CD14-positive monocyte (primary cell): ENCODE measurements around the gene CELSR1. TPM values are rescaled to one million over a fixed set of nuclear protein-coding genes. Genes with fewer than 3 reads are reported as not detected.
A peak's percentile ranks its signal among the peaks of the same experiment; 100 is the strongest.

ENCODE experiments used
- DNase-seq, 3 donors: peaks; one replicate each; pipeline ENCODE4 v3.0.0-alpha.2; 2011 to 2022
- H2AFZ ChIP-seq: 2 replicates; pipeline ENCODE4 v1.6.0; 2012; ENCODE audit warnings: mild to moderate bottlenecking, low read depth, low read length, inconsistent platforms; ENCODE audit not compliant: insufficient read depth, poor library complexity, severe bottlenecking
- H3K27ac ChIP-seq, 2 donors: 1 replicate in 1 of 2; 2 replicates in 1 of 2; pipeline ENCODE4 v1.5.1; 2012 to 2013; ENCODE audit warnings: low read length in 2 of 2, control low read depth in 1 of 2, inconsistent platforms in 1 of 2, low read depth in 1 of 2, mild to moderate bottlenecking in 1 of 2
- H3K27me3 ChIP-seq, 2 donors: one replicate each; pipeline versions ENCODE4 v1.6.0 to v1.6.1; 2011 to 2013; ENCODE audit warnings: low read length in 2 of 2; ENCODE audit not compliant: control insufficient read depth in 2 of 2, insufficient read depth in 2 of 2
- H3K36me3 ChIP-seq, 2 donors: replicated peaks in 1 of 2; 1 replicate in 1 of 2; 2 replicates in 1 of 2; pipeline versions ENCODE4 v1.5.1 to v1.6.1; 2012 to 2013; ENCODE audit warnings: low read length in 2 of 2, control low read depth in 1 of 2, inconsistent platforms in 1 of 2, mild to moderate bottlenecking in 1 of 2; ENCODE audit not compliant: insufficient read depth in 2 of 2, control insufficient read depth in 1 of 2
- H3K4me1 ChIP-seq, 2 donors: 1 replicate in 1 of 2; 2 replicates in 1 of 2; pipeline versions ENCODE4 v1.5.1 to v1.6.1; 2012 to 2013; ENCODE audit warnings: low read length in 2 of 2, control low read depth in 1 of 2, inconsistent platforms in 1 of 2, mild to moderate bottlenecking in 1 of 2, moderate library complexity in 1 of 2; ENCODE audit not compliant: insufficient read depth in 2 of 2, control insufficient read depth in 1 of 2
- H3K4me2 ChIP-seq: replicated peaks from 2 replicates; pipeline ENCODE3; 2012; ENCODE audit warnings: low read length, moderate library complexity, mild to moderate bottlenecking; ENCODE audit not compliant: poor library complexity, severe bottlenecking; ENCODE audit errors: extremely low read depth
- H3K4me3 ChIP-seq, 3 experiments: fragments of 200-600 bp in 1 of 3; sonication (generic) in 1 of 3; replicated peaks in 1 of 3; 1 replicate in 2 of 3; 2 replicates in 1 of 3; pipeline ENCODE4 v1.5.1; 2011 to 2013; ENCODE audit warnings: low read length in 3 of 3, mild to moderate bottlenecking in 3 of 3, control low read depth in 2 of 3, low read depth in 2 of 3, inconsistent platforms in 1 of 3, moderate library complexity in 1 of 3
- H3K79me2 ChIP-seq: 2 replicates; pipeline ENCODE4 v1.6.0; 2012; ENCODE audit warnings: mild to moderate bottlenecking, control low read depth, inconsistent platforms, low read length, moderate library complexity; ENCODE audit not compliant: insufficient read depth
- H3K9ac ChIP-seq: 2 replicates; pipeline ENCODE4 v1.6.0; 2017; ENCODE audit warnings: low read length, mild to moderate bottlenecking; ENCODE audit not compliant: insufficient read depth, poor library complexity, severe bottlenecking
- H3K9me3 ChIP-seq, 2 donors: replicated peaks in 1 of 2; 1 replicate in 1 of 2; 2 replicates in 1 of 2; pipeline versions ENCODE4 v1.5.1 to v1.6.1; 2012 to 2013; ENCODE audit warnings: low read length in 2 of 2, control low read depth in 1 of 2; ENCODE audit not compliant: control insufficient read depth in 1 of 2, insufficient read depth in 1 of 2
- H4K20me1 ChIP-seq: 2 replicates; pipeline ENCODE4 v1.6.0; 2012; ENCODE audit warnings: mild to moderate bottlenecking, low read length, control low read depth, moderate library complexity; ENCODE audit not compliant: insufficient read depth
- H3K27ac Mint-ChIP-seq, 7 donors: one replicate each; pipeline ENCODE4 v1.8.0; 2020; ENCODE audit warnings: mild to moderate bottlenecking in 7 of 7, mixed read lengths in 7 of 7, moderate library complexity in 6 of 7, inconsistent platforms in 2 of 7
- H3K27me3 Mint-ChIP-seq, 3 donors: one replicate each; pipeline ENCODE4 v1.8.0; 2021 to 2022; ENCODE audit warnings: low read depth in 3 of 3, mild to moderate bottlenecking in 3 of 3, mixed read lengths in 3 of 3, moderate library complexity in 3 of 3, inconsistent platforms in 1 of 3
- H3K36me3 Mint-ChIP-seq, 2 donors: one replicate each; pipeline ENCODE4 v1.8.0; 2020; ENCODE audit warnings: mixed read lengths in 2 of 2, inconsistent platforms in 1 of 2, mild to moderate bottlenecking in 1 of 2
- H3K4me1 Mint-ChIP-seq: one replicate; pipeline ENCODE4 v1.8.0; 2020; ENCODE audit warnings: mild to moderate bottlenecking, mixed read lengths
- H3K4me3 Mint-ChIP-seq, 2 donors: one replicate each; pipeline ENCODE4 v1.8.0; 2020; ENCODE audit warnings: mild to moderate bottlenecking in 2 of 2, mixed read lengths in 2 of 2, moderate library complexity in 1 of 2
- H3K9me3 Mint-ChIP-seq, 7 donors: one replicate each; pipeline ENCODE4 v1.8.0; 2020 to 2022; ENCODE audit warnings: mixed read lengths in 7 of 7, mild to moderate bottlenecking in 6 of 7, moderate library complexity in 6 of 7, inconsistent platforms in 2 of 7
- WGBS: methylation state at CpG from one replicate; pipeline ENCODE4 v1.1.5; 2013; ENCODE audit warnings: missing lambda C conversion rate; ENCODE audit not compliant: insufficient coverage; 5-methylcytosine and 5-hydroxymethylcytosine counted together
- intact Hi-C, 2 donors: fragments of 100-400 bp; cut with micrococcal nuclease; formaldehyde crosslinking; loops; one replicate each; pipeline versions ENCODE4 v1.15.0 to v1.15.1; 2023
- polyA plus RNA-seq, 3 donors: library from polyadenylated mRNA; depleted of rRNA in 1 of 3; unstranded in 2 of 3; stranded (reverse) in 1 of 3; fragments of 300-500 nt in 2 of 3; fragments of >200 nt in 1 of 3; fragmentation: Illumina TruSeq in 2 of 3; gene quantifications; 1 replicate in 2 of 3; 2 replicates in 1 of 3; pipeline ENCODE4 v1.2.3, GENCODE V29; 2012 to 2021
- TF ChIP-seq, protein P1 (sequence below): fragments of 200-600 bp; IDR thresholded peaks from one replicate; pipeline ENCODE4 v1.8.0; 2022; ENCODE audit warnings: antibody characterized with exemption, mild to moderate bottlenecking

Gene CELSR1
- polyA plus RNA-seq, 3 donors: 0.16 TPM; not detected in 2

DNA sequence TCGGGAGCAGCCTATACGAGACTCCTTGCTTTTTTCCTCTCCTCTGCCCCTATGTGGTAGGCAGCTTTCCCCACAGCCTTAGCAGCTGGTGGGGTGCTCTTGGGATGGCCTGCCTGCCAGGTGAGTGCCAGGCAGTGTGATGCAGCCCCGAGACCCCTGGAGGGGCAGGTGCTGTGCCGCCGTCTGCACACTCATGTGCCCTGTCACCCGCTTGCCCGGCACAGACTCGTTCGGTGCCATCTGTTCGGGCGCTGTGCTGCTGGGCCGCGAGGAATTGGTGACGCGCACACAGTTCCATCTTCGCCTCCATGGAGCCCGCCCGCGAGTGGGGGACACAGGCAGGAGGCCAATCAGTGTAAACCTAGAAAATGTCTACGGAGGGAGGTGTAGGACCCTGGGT lies 186.8 kb downstream of the CELSR1 start:
- no peak overlapping the region for H3K9ac ChIP-seq
- no peak overlapping the region for H3K4me2 ChIP-seq
- H3K79me2 ChIP-seq: no peaks in the 10 kb centered on the region
- WGBS: 96% methylated on average over 20 of the region's 20 CpGs
- no peaks in the 10 kb centered on the region for H3K9me3 ChIP-seq
- H3K4me1 ChIP-seq: no peaks in the 10 kb centered on the region
- DNase-seq: no peak
- H3K4me3 ChIP-seq: no peak overlapping the region
- Mint-ChIP-seq H3K27ac (no peak overlapping the region), H3K4me3 (no peak overlapping the region), H3K9me3 (no peaks in the 10 kb centered on the region), H3K4me1 (no peaks in the 10 kb centered on the region), H3K36me3 (peaks cover 90 to 100% of the 10 kb centered on the region in 2 donors), H3K27me3 (no peaks in the 10 kb centered on the region)
- no peak overlapping the region for H3K27ac ChIP-seq
- TF ChIP-seq, protein P1, sequence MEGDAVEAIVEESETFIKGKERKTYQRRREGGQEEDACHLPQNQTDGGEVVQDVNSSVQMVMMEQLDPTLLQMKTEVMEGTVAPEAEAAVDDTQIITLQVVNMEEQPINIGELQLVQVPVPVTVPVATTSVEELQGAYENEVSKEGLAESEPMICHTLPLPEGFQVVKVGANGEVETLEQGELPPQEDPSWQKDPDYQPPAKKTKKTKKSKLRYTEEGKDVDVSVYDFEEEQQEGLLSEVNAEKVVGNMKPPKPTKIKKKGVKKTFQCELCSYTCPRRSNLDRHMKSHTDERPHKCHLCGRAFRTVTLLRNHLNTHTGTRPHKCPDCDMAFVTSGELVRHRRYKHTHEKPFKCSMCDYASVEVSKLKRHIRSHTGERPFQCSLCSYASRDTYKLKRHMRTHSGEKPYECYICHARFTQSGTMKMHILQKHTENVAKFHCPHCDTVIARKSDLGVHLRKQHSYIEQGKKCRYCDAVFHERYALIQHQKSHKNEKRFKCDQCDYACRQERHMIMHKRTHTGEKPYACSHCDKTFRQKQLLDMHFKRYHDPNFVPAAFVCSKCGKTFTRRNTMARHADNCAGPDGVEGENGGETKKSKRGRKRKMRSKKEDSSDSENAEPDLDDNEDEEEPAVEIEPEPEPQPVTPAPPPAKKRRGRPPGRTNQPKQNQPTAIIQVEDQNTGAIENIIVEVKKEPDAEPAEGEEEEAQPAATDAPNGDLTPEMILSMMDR: no peak
- H3K27me3 ChIP-seq: no peaks in the 10 kb centered on the region
- H4K20me1 ChIP-seq: peaks cover 26% of the 10 kb centered on the region
- peaks cover 90 to 99% of the 10 kb centered on the region in 2 donors for H3K36me3 ChIP-seq
- no peak overlapping the region for H2AFZ ChIP-seq
- intact Hi-C loops: no loop called here

GRCh38 chr22:46350121-46350520 lies 187.3 kb downstream of the CELSR1 start:
- Histone ChIP-seq H3K9me3 (no peaks in the 10 kb centered on the region), H3K27ac (no peak overlapping the region), H3K9ac (no peak overlapping the region), H3K4me3 (no peak overlapping the region), H3K79me2 (no peaks in the 10 kb centered on the region), H3K4me1 (no peaks in the 10 kb centered on the region), H2AFZ (no peak overlapping the region), H4K20me1 (peaks cover 21% of the 10 kb centered on the region), H3K36me3 (peaks cover 91 to 99% of the 10 kb centered on the region in 2 donors), H3K27me3 (no peaks in the 10 kb centered on the region), H3K4me2 (no peak overlapping the region)
- no peak overlapping the region for H3K4me3 Mint-ChIP-seq
- H3K36me3 Mint-ChIP-seq: peaks cover 90 to 100% of the 10 kb centered on the region in 2 donors
- no peaks in the 10 kb centered on the region for H3K4me1 Mint-ChIP-seq
- no peaks in the 10 kb centered on the region for H3K27me3 Mint-ChIP-seq
- 91% methylated on average over 4 of the region's 7 CpGs for WGBS
- intact Hi-C loops: no loop called here
- no peaks in the 10 kb centered on the region for H3K9me3 Mint-ChIP-seq
- no peak for DNase-seq
- TF ChIP-seq, protein P1: no peak
- peak overlapping the region in 1 of 7 donors; percentile 20 for H3K27ac Mint-ChIP-seq
